PC-3 (cell line): Measurements from ENCODE around the gene DSTN. TPM values are rescaled to one million over a fixed set of nuclear protein-coding genes. Genes with fewer than 3 reads are reported as not detected.

Experiments used
- ATAC-seq: fragments of 200-7000 bp; cut with Tn5 transposase; 2 replicates; pipeline ENCODE4 v1.9.1; 2020; ENCODE audit warnings: mild to moderate bottlenecking, moderate library complexity
- BruUV-seq: library from RNA; stranded (reverse); fragments of 400-500 nt; replicated peaks from 2 replicates; lab custom pipeline; 2021; lab: Mats Ljungman, UMichigan
- CTCF ChIA-PET: fragments of 300-600 bp; sonication (Branson Sonifier 250); formaldehyde crosslinking; loops from one replicate; lab custom pipeline; 2022; ENCODE audit warnings: antibody characterized with exemption; lab: Charles Lee
- POLR2A ChIA-PET: fragments of 300-600 bp; sonication (Branson Sonifier 250); formaldehyde crosslinking; loops from one replicate; lab custom pipeline; 2022; ENCODE audit warnings: antibody characterized with exemption; ENCODE audit not compliant: unreplicated experiment; lab: Charles Lee
- DNase-seq: peaks from one replicate; pipeline ENCODE4 v3.0.0-alpha.2; 2015
- H2AFZ ChIP-seq: fragments of 300-600 bp; sonication (generic); 2 replicates; pipeline ENCODE4 v1.6.0; 2016; ENCODE audit warnings: antibody characterized with exemption, low read length
- H3F3A ChIP-seq: fragments of 300-600 bp; sonication (generic); one replicate; pipeline ENCODE4 v1.6.0; 2017; ENCODE audit warnings: antibody characterized with exemption, low read length, control low read depth, mild to moderate bottlenecking; ENCODE audit not compliant: unreplicated experiment
- H3K27ac ChIP-seq: fragments of 300-600 bp; sonication (generic); 2 replicates; pipeline ENCODE4 v1.5.1; 2016; ENCODE audit warnings: mild to moderate bottlenecking, low read length
- H3K27me3 ChIP-seq: fragments of 300-600 bp; sonication (generic); 2 replicates; pipeline ENCODE4 v1.6.1; 2016; ENCODE audit warnings: low read length, mixed read lengths
- H3K36me3 ChIP-seq: fragments of 300-600 bp; sonication (generic); 2 replicates; pipeline ENCODE4 v1.6.1; 2016; ENCODE audit warnings: low read depth, mixed run types, low read length, mixed read lengths
- H3K4me1 ChIP-seq: fragments of 300-600 bp; sonication (generic); 2 replicates; pipeline ENCODE4 v1.5.1; 2016; ENCODE audit warnings: low read length; ENCODE audit not compliant: insufficient read depth
- H3K4me2 ChIP-seq: fragments of 300-600 bp; sonication (generic); 2 replicates; pipeline ENCODE4 v1.6.0; 2016; ENCODE audit warnings: low read length
- H3K4me3 ChIP-seq: fragments of 300-600 bp; sonication (generic); 2 replicates; pipeline ENCODE4 v1.5.1; 2016; ENCODE audit warnings: mild to moderate bottlenecking, low read length, mixed read lengths
- H3K79me2 ChIP-seq: fragments of 300-600 bp; sonication (generic); 2 replicates; pipeline ENCODE4 v1.6.1; 2017; ENCODE audit warnings: low read length, mixed read lengths
- H3K9ac ChIP-seq: fragments of 300-600 bp; sonication (generic); 2 replicates; pipeline ENCODE4 v1.6.0; 2016; ENCODE audit warnings: mild to moderate bottlenecking, low read length
- H3K9me2 ChIP-seq: fragments of 300-600 bp; sonication (generic); replicated peaks from 2 replicates; pipeline ENCODE4 v1.6.1; 2016; ENCODE audit warnings: mixed run types, low read length, mixed read lengths
- H3K9me3 ChIP-seq: fragments of 300-600 bp; sonication (generic); 2 replicates; pipeline ENCODE4 v1.6.1; 2016; ENCODE audit warnings: low read length, mixed read lengths
- H4K20me1 ChIP-seq: fragments of 300-600 bp; sonication (generic); 2 replicates; pipeline ENCODE4 v1.6.1; 2016; ENCODE audit warnings: low read length, mixed read lengths
- EZH2 ChIP-seq: fragments of 300-600 bp; sonication (generic); IDR thresholded peaks from one replicate; pipeline ENCODE4 v1.6.1; 2017; ENCODE audit warnings: antibody characterized with exemption, mild to moderate bottlenecking, low read length; ENCODE audit not compliant: unreplicated experiment
- EZH2phosphoT487 ChIP-seq: fragments of 300-600 bp; sonication (generic); IDR thresholded peaks from 2 replicates; pipeline ENCODE4 v1.6.1; 2018; ENCODE audit warnings: mild to moderate bottlenecking, antibody characterized with exemption, low read length, borderline replicate concordance
- intact Hi-C: fragments of 100-400 bp; cut with micrococcal nuclease; formaldehyde crosslinking; loops from 2 replicates; pipeline ENCODE4 v1.9.0; 2023
- total RNA-seq: library from RNA; depleted of rRNA; stranded (reverse); fragments of >200 nt; gene quantifications from 2 replicates; pipeline ENCODE4 v1.2.3, GENCODE V29; 2014
- TF ChIP-seq, protein P1 (sequence below): fragments of 300-600 bp; sonication (generic); conservative IDR thresholded peaks from 2 replicates; pipeline ENCODE4 v1.5.1; 2017; ENCODE audit warnings: antibody characterized with exemption, low read depth, mild to moderate bottlenecking, low read length

The DSTN gene
- total RNA-seq, 1 experiment from 2014 or later, result 182 TPM

GRCh38 chr20:17651760-17652388 lies 82.0 kb downstream of the DSTN start:
- BruUV-seq, result no TSS peak
- ATAC-seq, result peak; percentile 47
- Histone ChIP-seq H3K4me1 (peaks cover 26% of the 10 kb centered on the region), H3K27ac (no peak overlapping the region), H3K36me3 (peaks cover 24% of the 10 kb centered on the region), H3K4me2 (no peak overlapping the region), H3K9ac (no peak overlapping the region), H2AFZ (no peak overlapping the region), H3F3A (no peaks in the 10 kb centered on the region), H3K27me3 (no peaks in the 10 kb centered on the region), H4K20me1 (0 out of 2 replicates have a peak, but pooled peaks cover 17% of the 10 kb centered on the region), H3K79me2 (peaks cover 89% of the 10 kb centered on the region), H3K4me3 (no peak overlapping the region), H3K9me3 (no peaks in the 10 kb centered on the region), H3K9me2 (no peaks in the 10 kb centered on the region)
- ChIA-PET CTCF (no interaction called here), POLR2A (no interaction called here)
- intact Hi-C loops, result loop anchor here (10.0 kb wide), 1 partner anchor 343 kb away; no protein-coding TSS in a partner anchor
- TF ChIP-seq EZH2 (no peak), EZH2phosphoT487 (no peak)
- TF ChIP-seq, protein P1, sequence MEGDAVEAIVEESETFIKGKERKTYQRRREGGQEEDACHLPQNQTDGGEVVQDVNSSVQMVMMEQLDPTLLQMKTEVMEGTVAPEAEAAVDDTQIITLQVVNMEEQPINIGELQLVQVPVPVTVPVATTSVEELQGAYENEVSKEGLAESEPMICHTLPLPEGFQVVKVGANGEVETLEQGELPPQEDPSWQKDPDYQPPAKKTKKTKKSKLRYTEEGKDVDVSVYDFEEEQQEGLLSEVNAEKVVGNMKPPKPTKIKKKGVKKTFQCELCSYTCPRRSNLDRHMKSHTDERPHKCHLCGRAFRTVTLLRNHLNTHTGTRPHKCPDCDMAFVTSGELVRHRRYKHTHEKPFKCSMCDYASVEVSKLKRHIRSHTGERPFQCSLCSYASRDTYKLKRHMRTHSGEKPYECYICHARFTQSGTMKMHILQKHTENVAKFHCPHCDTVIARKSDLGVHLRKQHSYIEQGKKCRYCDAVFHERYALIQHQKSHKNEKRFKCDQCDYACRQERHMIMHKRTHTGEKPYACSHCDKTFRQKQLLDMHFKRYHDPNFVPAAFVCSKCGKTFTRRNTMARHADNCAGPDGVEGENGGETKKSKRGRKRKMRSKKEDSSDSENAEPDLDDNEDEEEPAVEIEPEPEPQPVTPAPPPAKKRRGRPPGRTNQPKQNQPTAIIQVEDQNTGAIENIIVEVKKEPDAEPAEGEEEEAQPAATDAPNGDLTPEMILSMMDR, result peak; percentile 64
- DNase-seq, result peak; percentile 62

DNA sequence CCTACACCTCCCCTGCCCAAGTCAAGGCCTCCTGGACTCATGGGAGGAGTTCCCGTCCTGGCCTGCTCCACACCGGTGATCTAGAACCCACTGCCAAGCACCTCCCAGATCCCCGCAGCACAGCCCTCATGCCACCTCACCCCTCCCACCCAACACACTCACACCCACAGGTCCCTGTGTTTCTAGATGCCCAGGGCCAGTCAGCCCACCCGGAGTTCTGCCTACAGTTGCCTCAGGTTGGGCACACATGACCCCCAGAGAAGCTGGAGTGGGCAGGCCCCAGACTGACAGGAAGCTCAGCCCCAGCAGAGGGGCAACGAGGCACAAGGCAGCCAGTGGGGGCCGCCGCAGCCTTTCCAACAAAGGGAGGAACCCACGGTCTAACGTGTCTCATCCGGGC lies 82.5 kb downstream of the DSTN start:
- intact Hi-C loops, result loop anchor here (10.0 kb wide), 1 partner anchor 342 kb away; no protein-coding TSS in a partner anchor
- H4K20me1 ChIP-seq, result 0 out of 2 replicates have a peak, but pooled peaks cover 13% of the 10 kb centered on the region
- ChIA-PET CTCF (no interaction called here), POLR2A (no interaction called here)
- no peak overlapping the region for H3K27ac ChIP-seq
- H3K27me3 ChIP-seq, result no peaks in the 10 kb centered on the region
- no peak for ATAC-seq
- peaks cover 26% of the 10 kb centered on the region for H3K4me1 ChIP-seq
- no peak overlapping the region for H2AFZ ChIP-seq
- peaks cover 27% of the 10 kb centered on the region for H3K36me3 ChIP-seq
- no peaks in the 10 kb centered on the region for H3K9me3 ChIP-seq
- H3F3A ChIP-seq, result no peaks in the 10 kb centered on the region
- no peak overlapping the region for H3K4me2 ChIP-seq
- peaks cover 89% of the 10 kb centered on the region for H3K79me2 ChIP-seq
- no peak overlapping the region for H3K4me3 ChIP-seq
- no peak for TF ChIP-seq EZH2
- no peak for TF ChIP-seq EZH2phosphoT487
- TF ChIP-seq, protein P1, result no peak
- no peaks in the 10 kb centered on the region for H3K9me2 ChIP-seq
- no peak overlapping the region for H3K9ac ChIP-seq
- no TSS peak for BruUV-seq
- DNase-seq, result no peak
